ENCODE data around the gene RASSF7. TPM values are rescaled to one million over a fixed set of nuclear protein-coding genes. Genes with fewer than 3 reads are reported as not detected.

RASSF7 gene
- total RNA-seq, 2 donors from 2014 or later = 7.3 to 20.6 TPM

GRCh38 chr11:528815-529727 lies 31.7 kb upstream of the RASSF7 start:
- Histone ChIP-seq H3K36me3 (peaks cover 12% of the 10 kb centered on the region), H3K27ac (no peak overlapping the region), H3K4me3 (no peak overlapping the region), H3K27me3 (replicated peaks; ENCODE audit: insufficient read depth) (no peaks in the 10 kb centered on the region), H3K9me3 (no peaks in the 10 kb centered on the region), H3K4me1 (ENCODE audit: control insufficient read depth in 1 of 2, low read depth in 2 of 2) (peaks cover 3 to 4% of the 10 kb centered on the region in 2 donors)
- no peak for DNase-seq (ENCODE audit: low spot score)
- TF ChIP-seq CTCF (IDR thresholded peaks at IDR 0.05) = no peak
- no peak for ATAC-seq (ENCODE audit: insufficient number of reproducible peaks, low FRiP score, low read depth)

GRCh38 chr11:529728-530411 lies 30.9 kb upstream of the RASSF7 start:
- H3K36me3 ChIP-seq = peaks cover 12% of the 10 kb centered on the region

GRCh38 chr11:530960-531831 lies 29.6 kb upstream of the RASSF7 start:
- H3K36me3 ChIP-seq = peaks cover 12% of the 10 kb centered on the region
- no peak for TF ChIP-seq CTCF (IDR thresholded peaks at IDR 0.05)
- DNase-seq (ENCODE audit: low spot score) = no peak
- peaks cover 11 to 17% of the 10 kb centered on the region in 2 donors for H3K4me1 ChIP-seq (ENCODE audit: control insufficient read depth in 1 of 2, low read depth in 2 of 2)
- no peak overlapping the region for H3K27ac ChIP-seq
- ATAC-seq (ENCODE audit: insufficient number of reproducible peaks, low FRiP score, low read depth) = no peak
- no peaks in the 10 kb centered on the region for H3K27me3 ChIP-seq (replicated peaks; ENCODE audit: insufficient read depth)
- H3K4me3 ChIP-seq = no peak overlapping the region
- no peaks in the 10 kb centered on the region for H3K9me3 ChIP-seq

More at GRCh38 chr11:529728-530411, 30.9 kb upstream of the RASSF7 start:
- no peak overlapping the region for H3K4me3 ChIP-seq
- H3K27ac ChIP-seq = no peak overlapping the region
- TF ChIP-seq CTCF (IDR thresholded peaks at IDR 0.05) = no peak
- no peak for DNase-seq (ENCODE audit: low spot score)
- peaks cover 8 to 11% of the 10 kb centered on the region in 2 donors for H3K4me1 ChIP-seq (ENCODE audit: control insufficient read depth in 1 of 2, low read depth in 2 of 2)
- H3K9me3 ChIP-seq = no peaks in the 10 kb centered on the region
- no peaks in the 10 kb centered on the region for H3K27me3 ChIP-seq (replicated peaks; ENCODE audit: insufficient read depth)
- ATAC-seq (ENCODE audit: insufficient number of reproducible peaks, low FRiP score, low read depth) = no peak

GRCh38 chr11:531919-532526 lies 28.7 kb upstream of the RASSF7 start:
- Histone ChIP-seq H3K27me3 (replicated peaks; ENCODE audit: insufficient read depth) (no peaks in the 10 kb centered on the region), H3K4me1 (ENCODE audit: control insufficient read depth in 1 of 2, low read depth in 2 of 2) (peaks cover 16 to 25% of the 10 kb centered on the region in 2 donors), H3K27ac (no peak overlapping the region), H3K36me3 (peaks cover 12% of the 10 kb centered on the region), H3K9me3 (no peaks in the 10 kb centered on the region), H3K4me3 (no peak overlapping the region)
- ATAC-seq (ENCODE audit: insufficient number of reproducible peaks, low FRiP score, low read depth) (no peak), DNase-seq (ENCODE audit: low spot score) (no peak)
- no peak for TF ChIP-seq CTCF (IDR thresholded peaks at IDR 0.05)
